ENCODE measurements around the gene CAV2.

The CAV2 gene

GRCh38 chr7:116551692-116552091, 52.2 kb downstream of the CAV2 start:
- no peak for DNase-seq

- DNase-seq = no peak
Observed at GRCh38 chr7:116552602-116553001, 53.1 kb downstream of the CAV2 start.

- DNase-seq = no peak
Observed at GRCh38 chr7:116553168-116553964, 53.8 kb downstream of the CAV2 start.

- DNase-seq = no peak
Observed at GRCh38 chr7:116554436-116554835, 54.9 kb downstream of the CAV2 start.

GRCh38 chr7:116554911-116555310, 55.4 kb downstream of the CAV2 start:
- no peak for DNase-seq

GRCh38 chr7:116557066-116557585, 57.6 kb downstream of the CAV2 start:
- no peak for DNase-seq

GRCh38 chr7:116557901-116558300, 58.4 kb downstream of the CAV2 start:
- DNase-seq = no peak

All from NCI-H2171 (cell line).